Non-pigmented ciliary epithelial cell (primary cell): ENCODE results near the gene COX5B.
"Not testable (repeated sequence)": the region's sequence is repeated elsewhere in the genome, so short reads cannot be mapped to it uniquely, and the experiment has no call there.

Experiments
- DNase-seq: peaks from one replicate; pipeline ENCODE4 v3.0.0-alpha.2; 2010; ENCODE audit warnings: low read depth

COX5B gene

DNA sequence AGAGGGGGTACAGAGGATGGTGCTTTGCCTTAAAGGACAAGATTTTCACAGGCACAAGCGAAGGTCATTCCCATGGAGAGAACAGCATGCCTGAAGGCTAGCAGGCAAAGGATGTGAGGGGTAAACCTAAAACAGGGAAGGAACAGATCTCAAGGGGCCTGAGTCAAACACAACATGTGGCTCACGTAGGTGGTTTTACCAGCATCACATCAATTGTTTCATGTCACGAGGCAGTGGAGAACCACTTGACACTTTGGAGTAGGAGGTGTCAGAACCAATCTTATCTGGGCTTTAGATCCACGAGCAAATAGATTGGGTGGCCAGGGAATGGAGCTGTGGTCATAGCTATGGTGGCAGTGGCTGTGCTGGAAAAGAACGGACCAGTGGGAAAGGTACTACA lies 8.4 kb downstream of the COX5B start:
- no peak for DNase-seq

DNA sequence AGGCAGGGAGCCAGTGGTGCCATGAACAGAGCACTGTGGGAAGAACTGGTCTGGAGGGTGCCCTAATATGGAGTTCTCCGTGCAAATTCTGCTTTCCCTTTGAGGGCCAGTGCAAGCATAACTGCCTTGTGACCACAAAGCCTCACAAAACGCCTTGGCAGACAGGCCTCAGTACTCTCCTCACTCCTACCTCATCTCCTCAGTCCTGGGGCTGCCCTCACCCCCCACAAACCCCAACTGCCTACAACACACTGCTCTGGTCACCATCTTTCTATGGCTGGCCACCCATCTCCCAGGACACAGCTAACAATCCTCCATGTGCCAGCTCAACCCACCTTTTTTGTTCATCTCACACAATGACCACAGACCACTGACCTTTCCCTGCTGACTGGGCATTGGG lies 8.9 kb downstream of the COX5B start:
- DNase-seq: no peak

DNA sequence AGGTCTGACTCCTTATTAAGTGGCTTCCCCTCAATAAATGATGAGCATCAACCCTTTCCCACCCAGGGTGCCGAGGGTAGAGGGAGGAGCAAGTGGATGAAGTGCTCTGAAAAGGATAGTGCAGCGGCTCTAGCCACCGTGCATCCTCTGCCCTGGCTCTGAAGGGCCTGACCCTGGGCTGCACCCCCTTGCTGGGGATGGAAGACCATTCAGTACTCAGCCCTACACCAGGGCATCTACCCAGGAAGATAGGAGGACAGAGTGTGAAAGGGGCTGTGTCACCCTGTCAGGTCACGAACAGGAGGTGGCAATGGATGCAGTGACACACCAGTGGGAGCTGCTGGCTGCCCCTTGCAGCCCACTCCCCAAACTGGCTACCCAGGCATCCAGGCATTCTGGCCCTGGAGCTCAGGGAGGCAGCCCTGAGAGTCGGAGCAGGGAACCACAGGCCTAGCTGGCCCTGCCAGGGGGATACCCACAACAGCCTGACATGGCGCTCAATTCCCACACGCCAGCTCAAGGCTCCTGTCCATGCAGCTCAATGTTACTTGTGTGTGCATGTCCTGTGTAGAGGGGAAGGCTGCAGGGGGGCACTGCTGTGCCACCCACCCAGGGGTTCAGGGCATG lies 10.4 kb downstream of the COX5B start:
- no peak for DNase-seq

DNA sequence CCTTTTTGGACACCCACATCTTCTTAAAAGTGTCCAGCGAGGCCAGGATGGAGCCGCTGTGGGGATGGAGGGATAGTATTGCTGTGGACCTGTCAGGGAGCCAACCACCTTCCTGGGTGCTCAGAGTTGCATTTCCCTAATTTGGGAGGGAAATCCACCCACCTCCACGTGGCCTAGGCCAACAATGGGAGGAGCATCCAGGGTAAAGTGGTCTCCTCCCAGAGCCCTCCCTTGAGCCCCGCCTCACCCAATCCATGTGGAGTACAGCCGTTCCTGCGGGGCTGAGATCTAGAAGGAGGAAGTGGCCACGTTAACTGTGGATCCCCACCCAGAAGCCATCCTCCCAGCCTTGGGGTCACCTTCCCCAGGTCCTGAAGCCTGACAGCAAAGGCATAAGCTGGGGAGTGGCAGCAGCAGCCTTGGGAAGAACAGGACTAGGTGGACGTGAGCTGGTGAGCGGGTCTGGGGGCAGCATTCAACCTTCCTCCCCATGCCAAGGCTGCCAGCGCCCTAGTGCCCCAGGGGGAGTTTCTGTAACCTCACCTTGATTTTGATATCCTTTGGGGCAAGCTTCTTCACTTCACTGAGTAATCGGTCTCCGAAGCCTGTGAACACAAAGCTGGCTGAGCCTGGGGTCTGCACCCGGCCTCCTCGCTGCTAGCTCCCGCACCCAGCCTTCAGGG lies 11.2 kb downstream of the COX5B start:
- DNase-seq: no peak

DNA sequence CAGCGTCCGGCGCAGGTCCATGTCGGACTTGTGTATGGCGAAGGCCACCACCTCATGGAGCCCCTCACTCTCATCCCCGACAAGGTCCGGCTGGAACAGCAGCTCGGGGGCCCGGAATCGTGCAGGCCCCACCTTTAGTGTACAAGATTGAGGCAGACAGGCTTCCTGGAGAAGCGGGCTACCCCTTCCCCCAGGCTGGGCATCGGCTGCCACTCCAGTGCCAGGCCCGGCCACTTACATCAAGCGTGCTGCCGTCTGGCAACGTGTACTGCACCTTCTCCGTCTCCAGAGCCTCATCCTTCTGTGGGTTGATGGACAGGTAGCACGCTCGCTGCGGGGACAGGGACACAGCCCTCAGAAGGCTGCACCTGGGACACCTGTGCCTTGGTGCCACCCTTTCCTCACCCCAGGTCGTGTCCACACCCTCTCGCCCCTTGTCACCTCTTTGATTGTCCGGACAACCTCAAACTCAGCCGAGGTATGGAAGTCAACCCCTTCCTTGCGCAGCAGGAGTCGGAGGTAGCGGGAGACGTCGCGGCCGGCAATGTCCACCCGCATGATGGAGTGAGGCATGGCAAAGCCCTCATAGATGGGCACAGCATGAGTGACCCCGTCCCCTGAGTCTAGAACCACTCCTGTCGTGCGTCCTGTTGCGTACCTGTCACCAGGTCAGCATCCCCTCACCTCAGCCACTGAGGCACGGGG lies 12.3 kb downstream of the COX5B start:
- DNase-seq: no peak

- no peak for DNase-seq
Measured at GRCh38 chr2:97658691-97659157, 12.9 kb downstream of the COX5B start.

GRCh38 chr2:97659256-97660043 lies 13.6 kb downstream of the COX5B start:
- no peak for DNase-seq

- DNase-seq: no peak
Measured at GRCh38 chr2:97660044-97660774, 14.3 kb downstream of the COX5B start.

DNA sequence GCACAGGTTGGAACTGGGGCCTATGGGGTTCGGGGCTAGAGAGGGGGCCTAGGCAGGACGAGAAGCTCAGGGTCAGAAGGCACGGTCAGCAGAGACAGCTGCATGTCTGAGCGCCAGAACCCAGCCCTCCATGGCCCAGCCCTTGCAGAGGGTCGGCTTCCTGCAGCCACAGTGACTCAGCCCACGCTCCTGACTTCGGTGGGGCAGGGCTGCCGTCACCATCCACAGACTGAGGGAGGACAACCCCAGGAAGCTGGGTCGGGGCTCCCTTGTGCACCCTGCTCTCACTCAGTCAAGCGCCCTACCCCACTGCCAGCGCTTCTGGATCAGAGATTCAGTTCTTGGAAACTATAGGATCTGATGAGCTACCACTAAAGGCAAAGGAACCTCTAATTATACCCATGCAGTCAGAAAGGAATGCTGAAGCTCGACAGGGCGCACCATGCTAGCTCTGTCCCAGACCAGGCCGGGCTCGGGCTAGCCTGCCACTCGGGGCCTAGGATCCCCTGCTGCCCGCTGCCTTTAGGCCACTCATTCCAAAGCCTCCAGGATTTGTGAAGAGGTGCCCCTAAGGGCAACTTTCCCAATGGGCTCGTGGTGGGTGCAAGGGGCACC lies 15.0 kb downstream of the COX5B start:
- DNase-seq: no peak

GRCh38 chr2:97661927-97662326 lies 16.1 kb downstream of the COX5B start:
- no peak for DNase-seq

GRCh38 chr2:97662386-97662894 lies 16.6 kb downstream of the COX5B start:
- no peak for DNase-seq

DNA sequence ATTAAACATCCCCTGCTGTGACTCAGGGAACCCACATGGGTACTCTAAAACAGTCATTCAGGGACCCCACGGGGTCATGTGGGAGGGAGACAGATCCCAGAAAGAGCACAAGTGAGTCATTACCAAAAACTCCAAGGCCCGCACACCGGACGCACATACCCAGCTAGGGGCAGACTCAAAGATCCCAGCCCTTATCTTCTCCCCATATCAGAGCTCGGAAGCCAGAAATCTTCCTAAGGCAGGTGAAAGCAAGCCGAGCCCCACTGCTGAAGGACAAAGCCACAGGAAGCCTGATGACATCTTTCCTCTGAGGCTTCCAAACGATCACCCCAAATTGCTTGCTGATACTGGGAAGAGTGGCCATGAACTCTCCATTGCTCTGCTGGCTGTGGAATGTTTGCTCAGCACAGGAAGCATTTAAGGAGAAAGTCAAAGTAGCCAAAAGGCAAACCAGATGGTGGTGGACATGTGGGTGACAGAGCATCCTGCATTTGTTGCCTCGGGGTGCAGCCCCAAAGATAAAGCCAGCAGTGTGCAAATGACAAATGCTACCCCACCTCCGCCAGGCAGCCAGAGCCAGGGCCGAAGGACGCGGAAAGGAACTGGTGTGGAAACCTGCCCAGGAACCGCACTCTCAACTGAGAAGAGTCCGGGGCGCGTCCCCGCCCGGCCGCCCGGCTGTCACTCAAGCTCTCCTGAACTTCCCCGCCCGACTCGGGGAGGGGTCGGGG lies 17.2 kb downstream of the COX5B start:
- peak; percentile 78 for DNase-seq

DNA sequence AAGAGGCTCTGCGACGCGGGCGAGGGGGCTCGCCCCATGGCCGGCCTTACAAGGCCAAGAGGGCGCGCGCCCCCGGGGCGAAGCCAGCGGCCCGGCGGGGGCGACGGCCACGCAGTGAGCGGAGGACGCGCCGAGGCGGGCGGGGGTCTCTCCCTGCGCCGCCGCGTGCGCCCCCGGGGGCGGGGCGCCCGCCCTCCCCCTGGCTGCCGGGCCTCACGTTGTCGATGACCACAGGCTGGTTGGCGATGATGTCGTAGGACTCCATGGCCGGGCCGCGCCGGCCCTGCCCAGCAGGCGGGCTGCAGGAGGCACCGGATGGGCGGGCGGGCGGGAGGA lies 17.7 kb downstream of the COX5B start:
- no peak for DNase-seq

GRCh38 chr2:97663962-97664635 lies 18.2 kb downstream of the COX5B start, which contains the start of gene ACTR1B:
ACTR1B (minus strand) TSS chr2:97664044; CDS start chr2:97663890, 154 bp downstream.
- peak; percentile 92 for DNase-seq

DNA sequence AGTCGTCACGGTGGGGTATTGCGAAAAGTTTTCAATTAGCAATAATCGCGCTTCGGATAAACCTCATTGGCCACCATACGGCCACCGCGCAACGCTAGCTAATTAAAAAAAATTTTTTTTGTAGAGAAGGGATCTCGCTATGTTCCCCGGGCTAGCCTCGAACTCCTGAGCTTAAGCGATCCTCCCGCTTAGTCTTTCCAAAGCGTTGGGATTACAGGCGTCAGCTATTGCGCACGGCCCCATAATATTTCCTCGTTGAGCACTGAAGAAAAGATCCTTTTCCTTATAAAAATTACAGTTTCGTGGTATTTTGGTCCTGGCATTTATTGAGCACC lies 18.7 kb downstream of the COX5B start:
- no peak for DNase-seq

DNA sequence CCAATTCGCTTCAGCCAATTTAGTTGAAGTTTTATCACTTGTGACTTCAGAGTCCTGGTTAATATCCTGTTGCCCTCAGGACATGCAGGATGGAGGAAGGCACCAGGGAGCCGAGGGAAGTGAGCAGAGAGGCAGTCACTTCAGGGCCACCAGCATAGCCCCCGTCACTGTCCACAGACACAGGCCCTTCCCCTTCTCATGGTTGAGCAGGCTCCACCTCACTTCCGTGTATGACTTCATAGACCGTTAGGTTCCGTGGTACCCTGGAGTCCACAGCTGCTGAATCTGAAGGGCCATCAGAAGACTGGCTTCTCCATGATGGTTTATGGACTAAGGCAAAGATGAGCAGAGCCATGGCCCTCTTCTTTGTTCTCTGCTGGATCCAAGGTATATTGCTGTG lies 23.6 kb downstream of the COX5B start, which contains the start of gene C2orf92:
C2orf92 (plus strand) TSS at position 266 of the 400 bp plus-strand sequence; CDS start at position 342, 76 bp downstream.
- no peak for DNase-seq

GRCh38 chr2:97670471-97670870 lies 24.6 kb downstream of the COX5B start:
- DNase-seq: no peak

DNA sequence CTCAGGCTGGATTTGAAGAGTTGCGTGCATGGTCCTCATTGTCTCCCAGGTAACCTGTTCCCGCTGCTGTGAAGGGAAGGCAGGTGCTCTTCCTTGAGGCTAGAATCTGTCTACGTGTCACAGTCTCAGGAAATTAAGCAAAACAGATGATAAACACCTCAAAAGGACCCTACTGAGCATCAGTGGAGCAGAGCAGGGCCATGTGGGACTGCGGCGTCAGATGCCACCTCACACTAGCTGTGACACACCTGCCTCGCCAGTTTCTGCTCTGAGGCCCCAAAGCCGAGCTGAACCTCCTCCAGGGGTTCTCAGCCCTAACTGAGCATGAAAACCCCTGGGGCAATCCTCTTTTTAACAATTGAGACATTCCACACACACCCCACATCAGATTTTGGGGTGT lies 25.7 kb downstream of the COX5B start:
- no peak for DNase-seq

DNA sequence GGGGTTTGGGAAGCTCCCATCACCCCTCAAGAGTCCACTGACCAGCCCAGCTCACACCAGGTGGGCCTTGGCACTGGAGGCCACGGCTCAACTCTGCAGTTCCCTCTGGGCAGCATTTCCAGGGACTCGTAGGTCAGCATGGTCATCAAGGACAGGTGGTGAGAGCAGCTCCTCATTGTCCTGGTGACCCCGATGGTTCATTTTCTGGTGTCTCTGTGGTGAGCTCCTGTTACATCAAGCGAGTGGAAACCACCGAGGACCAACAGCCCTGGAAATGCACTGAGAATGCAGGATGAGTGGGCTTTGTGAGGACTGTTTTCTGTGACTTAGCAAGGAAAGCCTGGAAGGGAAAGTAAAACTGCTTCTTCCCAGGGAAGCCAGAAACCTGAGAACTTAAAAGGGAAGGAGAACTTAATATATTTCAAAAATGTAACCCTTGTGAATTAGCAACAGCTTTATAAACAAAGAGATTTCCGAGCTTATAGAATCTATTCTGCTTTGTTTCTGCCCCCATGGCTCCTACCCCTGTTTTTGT lies 26.8 kb downstream of the COX5B start:
- not testable (repeated sequence) for DNase-seq
